Neural progenitor cell (in vitro differentiated cells): Measurements from ENCODE around the gene USP10. TPM values are rescaled to one million over a fixed set of nuclear protein-coding genes. Genes with fewer than 3 reads are reported as not detected.

Source experiments
- DNase-seq: peaks from one replicate; pipeline ENCODE4 v3.0.0-alpha.2; 2016; ENCODE audit warnings: low spot score
- H2AFZ ChIP-seq: fragments of 200-600 bp; sonication (generic); replicated peaks from 2 replicates; pipeline ENCODE4 v1.6.1; 2016; ENCODE audit warnings: antibody characterized with exemption
- H3F3A ChIP-seq: fragments of 200-600 bp; sonication (generic); 2 replicates; pipeline ENCODE4 v1.6.1; 2016; ENCODE audit warnings: antibody characterized with exemption, low read depth
- H3K27ac ChIP-seq: fragments of 200-600 bp; sonication (generic); 2 replicates; pipeline ENCODE4 v1.5.1; 2016; ENCODE audit warnings: mild to moderate bottlenecking
- H3K27me3 ChIP-seq: fragments of 200-600 bp; sonication (generic); 2 replicates; pipeline ENCODE4 v1.6.1; 2016; ENCODE audit warnings: mild to moderate bottlenecking, moderate library complexity
- H3K36me3 ChIP-seq: fragments of 200-600 bp; sonication (generic); 2 replicates; pipeline ENCODE4 v1.5.1; 2016
- H3K4me1 ChIP-seq: fragments of 200-600 bp; sonication (generic); 2 replicates; pipeline ENCODE4 v1.6.1; 2016; ENCODE audit warnings: mixed run types
- H3K4me2 ChIP-seq: fragments of 200-600 bp; sonication (generic); 2 replicates; pipeline ENCODE4 v1.6.1; 2016
- H3K4me3 ChIP-seq: fragments of 200-600 bp; sonication (generic); 2 replicates; pipeline ENCODE4 v1.5.1; 2016
- H3K79me2 ChIP-seq: fragments of 200-600 bp; sonication (generic); 2 replicates; pipeline ENCODE4 v1.6.1; 2016; ENCODE audit warnings: low read depth
- H3K9ac ChIP-seq: fragments of 200-600 bp; sonication (generic); 2 replicates; pipeline ENCODE4 v1.6.1; 2016
- H3K9me3 ChIP-seq: fragments of 200-600 bp; sonication (generic); 2 replicates; pipeline ENCODE4 v1.5.1; 2016; ENCODE audit warnings: low read depth
- H4K20me1 ChIP-seq: fragments of 200-600 bp; sonication (generic); 2 replicates; pipeline ENCODE4 v1.6.1; 2016; ENCODE audit warnings: low read depth
- H3K27ac Mint-ChIP-seq: 3 replicates; pipeline ENCODE4 v1.8.0; 2021; ENCODE audit warnings: mixed read lengths
- H3K27me3 Mint-ChIP-seq: 2 replicates; pipeline ENCODE4 v1.8.0; 2022; ENCODE audit warnings: low read depth, mild to moderate bottlenecking, inconsistent platforms, moderate library complexity, mixed read lengths; ENCODE audit not compliant: insufficient read depth
- H3K36me3 Mint-ChIP-seq: 3 replicates; pipeline ENCODE4 v1.8.0; 2021; ENCODE audit warnings: mixed read lengths
- H3K4me1 Mint-ChIP-seq: 3 replicates; pipeline ENCODE4 v1.8.0; 2021; ENCODE audit warnings: mixed read lengths
- H3K4me3 Mint-ChIP-seq: 3 replicates; pipeline ENCODE4 v1.8.0; 2021; ENCODE audit warnings: mild to moderate bottlenecking, moderate library complexity, mixed read lengths
- H3K9me3 Mint-ChIP-seq: 3 replicates; pipeline ENCODE4 v1.8.0; 2020; ENCODE audit warnings: mixed read lengths
- CTCF ChIP-seq: fragments of 200-600 bp; sonication (generic); IDR thresholded peaks from 2 replicates; pipeline ENCODE4 v1.5.1; 2017; ENCODE audit warnings: antibody characterized with exemption, mild to moderate bottlenecking
- EZH2 ChIP-seq: fragments of 200-600 bp; sonication (generic); IDR thresholded peaks from 2 replicates; pipeline ENCODE4 v1.6.1; 2017; ENCODE audit warnings: antibody characterized with exemption, mild to moderate bottlenecking, moderate library complexity
- EZH2phosphoT487 ChIP-seq: fragments of 200-600 bp; sonication (generic); IDR thresholded peaks from 2 replicates; pipeline ENCODE4 v1.6.1; 2017; ENCODE audit warnings: antibody characterized with exemption
- total RNA-seq: library from RNA; depleted of rRNA; stranded (reverse); fragments of >200 nt; gene quantifications from 2 replicates; pipeline ENCODE4 v1.2.3, GENCODE V29; 2015; ENCODE audit warnings: low replicate concordance

The USP10 gene
- total RNA-seq, 1 donor from 2014 or later = 130 TPM

- Mint-ChIP-seq H3K4me1 (peaks cover 13% of the 10 kb centered on the region), H3K9me3 (no peaks in the 10 kb centered on the region), H3K4me3 (no peak overlapping the region), H3K36me3 (peaks cover 7% of the 10 kb centered on the region), H3K27me3 (peaks cover 3% of the 10 kb centered on the region), H3K27ac (no peak overlapping the region)
- Histone ChIP-seq H3F3A (no peaks in the 10 kb centered on the region), H3K36me3 (no peaks in the 10 kb centered on the region), H3K9ac (no peak overlapping the region), H3K27ac (no peak overlapping the region), H3K27me3 (no peaks in the 10 kb centered on the region), H3K9me3 (no peaks in the 10 kb centered on the region), H3K4me2 (no peak overlapping the region), H3K4me1 (peaks cover 12% of the 10 kb centered on the region), H3K79me2 (no peaks in the 10 kb centered on the region), H2AFZ (no peak overlapping the region), H4K20me1 (no peaks in the 10 kb centered on the region), H3K4me3 (no peak overlapping the region)
- TF ChIP-seq EZH2phosphoT487 (no peak), EZH2 (no peak), CTCF (no peak)
- DNase-seq = no peak
Measured at GRCh38 chr16:84667600-84668309, 32.0 kb upstream of the USP10 start.

GRCh38 chr16:84670063-84670462, 29.7 kb upstream of the USP10 start:
- Mint-ChIP-seq H3K27me3 (peaks cover 11% of the 10 kb centered on the region), H3K27ac (no peak overlapping the region), H3K4me1 (peaks cover 13% of the 10 kb centered on the region), H3K36me3 (peaks cover 4% of the 10 kb centered on the region), H3K9me3 (no peaks in the 10 kb centered on the region), H3K4me3 (no peak overlapping the region)
- Histone ChIP-seq H2AFZ (no peak overlapping the region), H4K20me1 (no peaks in the 10 kb centered on the region), H3K27me3 (no peaks in the 10 kb centered on the region), H3K9ac (no peak overlapping the region), H3K4me2 (no peak overlapping the region), H3K36me3 (no peaks in the 10 kb centered on the region), H3K27ac (no peak overlapping the region), H3K9me3 (no peaks in the 10 kb centered on the region), H3K4me3 (no peak overlapping the region), H3F3A (no peaks in the 10 kb centered on the region), H3K4me1 (peaks cover 12% of the 10 kb centered on the region), H3K79me2 (no peaks in the 10 kb centered on the region)
- TF ChIP-seq CTCF (no peak), EZH2phosphoT487 (no peak), EZH2 (no peak)
- DNase-seq = no peak

- Histone ChIP-seq H3K79me2 (no peaks in the 10 kb centered on the region), H3K4me2 (no peak overlapping the region), H3K9ac (no peak overlapping the region), H3K36me3 (no peaks in the 10 kb centered on the region), H3K9me3 (no peaks in the 10 kb centered on the region), H4K20me1 (no peaks in the 10 kb centered on the region), H3K27me3 (peaks cover 4% of the 10 kb centered on the region), H2AFZ (no peak overlapping the region), H3K4me3 (no peak overlapping the region), H3F3A (no peaks in the 10 kb centered on the region), H3K4me1 (peaks cover 11% of the 10 kb centered on the region), H3K27ac (no peak overlapping the region)
- no peak for TF ChIP-seq EZH2
- peak; percentile 92 for TF ChIP-seq CTCF
- H3K36me3 Mint-ChIP-seq = no peaks in the 10 kb centered on the region
- H3K27me3 Mint-ChIP-seq = peaks cover 11% of the 10 kb centered on the region
- peak; percentile 78 for DNase-seq
- no peak overlapping the region for H3K4me3 Mint-ChIP-seq
- H3K4me1 Mint-ChIP-seq = peaks cover 7% of the 10 kb centered on the region
- H3K27ac Mint-ChIP-seq = peak overlapping the region; percentile 53
- no peaks in the 10 kb centered on the region for H3K9me3 Mint-ChIP-seq
Measured at GRCh38 chr16:84672276-84673202, 27.3 kb upstream of the USP10 start.
